Colonic mucosa (tissue), 4 donors: ENCODE results near the gene PDE5A. TPM values are rescaled to one million over a fixed set of nuclear protein-coding genes. Genes with fewer than 3 reads are reported as not detected.

Source experiments
- DNase-seq: peaks from one replicate; pipeline ENCODE4 v3.0.0-alpha.2; 2020
- H3K27ac ChIP-seq: fragments of 200-600 bp; one replicate; pipeline ENCODE4 v1.8.0; 2021
- H3K27me3 ChIP-seq: fragments of 200-600 bp; one replicate; pipeline ENCODE4 v1.8.0; 2021
- H3K36me3 ChIP-seq: fragments of 200-600 bp; one replicate; pipeline ENCODE4 v1.8.0; 2021
- H3K4me1 ChIP-seq: fragments of 200-600 bp; one replicate; pipeline ENCODE4 v1.8.0; 2021; ENCODE audit warnings: mild to moderate bottlenecking
- H3K4me3 ChIP-seq: fragments of 200-600 bp; one replicate; pipeline ENCODE4 v1.8.0; 2021
- H3K9ac ChIP-seq, 2 donors: one replicate each; pipeline ENCODE4 v1.7.0; 2013; ENCODE audit warnings: control low read depth in 2 of 2, low read depth in 2 of 2, low read length in 2 of 2
- H3K9me3 ChIP-seq: fragments of 200-600 bp; one replicate; pipeline ENCODE4 v1.8.0; 2021
- CTCF ChIP-seq: fragments of 200-600 bp; IDR thresholded peaks from one replicate; pipeline ENCODE4 v1.8.0; 2022; ENCODE audit warnings: antibody characterized with exemption, mild to moderate bottlenecking
- intact Hi-C: fragments of 100-400 bp; cut with DNase I; formaldehyde crosslinking; loops from one replicate; pipeline ENCODE4 v1.14.1; 2022
- total RNA-seq, 2 donors: library from RNA; stranded (reverse); fragmentation: NEBNext Ultra II Directional in 1 of 2; extraction: Animal tissue kit (Norgen Biotek cat#: 25700) in 1 of 2; gene quantifications; one replicate each; pipeline ENCODE4 v1.2.1, GENCODE V29; 2021
- donor health status: healthy.
- donor health status: DM: no; HTN: no; CAD: no.
- donor health status: DM: no; HTN: no; CAD: no.

PDE5A gene
- total RNA-seq, 2 donors from 2014 or later = 17.6 to 42.5 TPM

GRCh38 chr4:119585771-119586170, 42.8 kb downstream of the PDE5A start:
- Histone ChIP-seq H3K4me3 (no peak overlapping the region), H3K27me3 (no peaks in the 10 kb centered on the region), H3K9me3 (no peaks in the 10 kb centered on the region), H3K27ac (no peak overlapping the region), H3K4me1 (no peaks in the 10 kb centered on the region), H3K9ac (no peak overlapping the region), H3K36me3 (no peaks in the 10 kb centered on the region)
- intact Hi-C loops = no loop called here
- DNase-seq = no peak
- TF ChIP-seq CTCF = no peak

- Histone ChIP-seq H3K9ac (no peak overlapping the region), H3K27ac (no peak overlapping the region)
- no peak for TF ChIP-seq CTCF
These were observed 47.3 kb downstream of the PDE5A start for GRCh38 chr4:119581190-119581873.

GRCh38 chr4:119580293-119580692, 48.3 kb downstream of the PDE5A start:
- Histone ChIP-seq H3K27ac (no peak overlapping the region), H3K4me1 (no peaks in the 10 kb centered on the region), H3K27me3 (no peaks in the 10 kb centered on the region), H3K9ac (no peak overlapping the region), H3K4me3 (no peak overlapping the region), H3K9me3 (no peaks in the 10 kb centered on the region), H3K36me3 (no peaks in the 10 kb centered on the region)
- DNase-seq = no peak
- TF ChIP-seq CTCF = no peak
- intact Hi-C loops = no loop called here

More at GRCh38 chr4:119581190-119581873, 47.3 kb downstream of the PDE5A start:
- Histone ChIP-seq H3K4me1 (no peaks in the 10 kb centered on the region), H3K4me3 (no peak overlapping the region), H3K9me3 (no peaks in the 10 kb centered on the region), H3K36me3 (no peaks in the 10 kb centered on the region), H3K27me3 (no peaks in the 10 kb centered on the region)
- intact Hi-C loops = no loop called here
- DNase-seq = no peak

- intact Hi-C loops = no loop called here
- Histone ChIP-seq H3K36me3 (no peaks in the 10 kb centered on the region), H3K9me3 (no peaks in the 10 kb centered on the region), H3K27me3 (no peaks in the 10 kb centered on the region), H3K4me1 (no peaks in the 10 kb centered on the region), H3K4me3 (no peak overlapping the region), H3K9ac (no peak overlapping the region), H3K27ac (no peak overlapping the region)
- TF ChIP-seq CTCF = no peak
- DNase-seq = no peak
These were observed 48.8 kb downstream of the PDE5A start for GRCh38 chr4:119579823-119580222.

- H3K27me3 ChIP-seq = no peaks in the 10 kb centered on the region
- H3K4me1 ChIP-seq = no peaks in the 10 kb centered on the region
- H3K4me3 ChIP-seq = no peak overlapping the region
- no peaks in the 10 kb centered on the region for H3K36me3 ChIP-seq
- TF ChIP-seq CTCF = no peak
- no peaks in the 10 kb centered on the region for H3K9me3 ChIP-seq
- DNase-seq = no peak
- no peak overlapping the region for H3K27ac ChIP-seq
- intact Hi-C loops = no loop called here
- no peak overlapping the region for H3K9ac ChIP-seq
These were observed 58.2 kb downstream of the PDE5A start for GRCh38 chr4:119570401-119570800.
